Adipocyte (in vitro differentiated cells): ENCODE data around the gene SETD5.
A peak's percentile ranks its signal among the peaks of the same experiment; 100 is the strongest.

ENCODE experiments used
- DNase-seq: peaks from one replicate; pipeline ENCODE4 v3.0.0-alpha.2; 2015; ENCODE audit warnings: low read depth
- H3K27me3 ChIP-seq: replicated peaks from 2 replicates; pipeline ENCODE4 v1.7.0; 2013; ENCODE audit warnings: mild to moderate bottlenecking, low read length, moderate library complexity; ENCODE audit not compliant: control insufficient read depth, insufficient read depth
- H3K36me3 ChIP-seq: 2 replicates; pipeline ENCODE4 v1.7.0; 2013; ENCODE audit warnings: low read length, mild to moderate bottlenecking, moderate library complexity; ENCODE audit not compliant: control insufficient read depth, insufficient read depth, severe bottlenecking
- H3K4me1 ChIP-seq: 2 replicates; pipeline ENCODE4 v1.7.0; 2013; ENCODE audit warnings: mild to moderate bottlenecking, low read length, moderate library complexity; ENCODE audit not compliant: control insufficient read depth, insufficient read depth
- H3K4me3 ChIP-seq: 2 replicates; pipeline ENCODE4 v1.7.0; 2013; ENCODE audit warnings: mild to moderate bottlenecking, low read length, moderate library complexity
- H3K9ac ChIP-seq: 2 replicates; pipeline ENCODE4 v1.7.0; 2013; ENCODE audit warnings: mild to moderate bottlenecking, low read length, moderate library complexity
- H3K9me3 ChIP-seq: 2 replicates; pipeline ENCODE4 v1.7.0; 2013; ENCODE audit warnings: mild to moderate bottlenecking, low read length, moderate library complexity; ENCODE audit not compliant: control insufficient read depth

The SETD5 gene

DNA sequence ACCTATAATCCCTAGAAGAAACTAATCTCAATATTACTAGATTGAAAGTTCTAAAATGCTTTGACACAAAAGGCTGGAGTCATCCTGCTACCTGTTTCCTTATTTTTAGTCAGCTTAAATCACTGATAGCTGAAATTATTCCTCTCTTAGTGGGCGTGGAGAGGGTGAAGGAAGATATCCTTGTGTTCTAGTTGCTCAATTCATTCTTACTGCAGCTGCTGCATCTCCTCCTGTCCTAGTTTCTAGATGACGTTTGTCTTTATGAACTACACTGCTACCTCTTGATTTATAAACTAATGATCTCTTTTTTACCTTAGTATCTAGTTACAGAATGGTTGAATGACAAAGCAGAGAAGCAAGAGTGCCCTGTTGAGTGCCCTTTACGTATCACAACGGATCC is 50.7 kb downstream of the SETD5 start:
- Histone ChIP-seq H3K4me1 (peaks cover 16% of the 10 kb centered on the region), H3K27me3 (no peaks in the 10 kb centered on the region), H3K9me3 (no peaks in the 10 kb centered on the region), H3K36me3 (peaks cover 97% of the 10 kb centered on the region), H3K9ac (no peak overlapping the region), H3K4me3 (no peak overlapping the region)
- no peak for DNase-seq

DNA sequence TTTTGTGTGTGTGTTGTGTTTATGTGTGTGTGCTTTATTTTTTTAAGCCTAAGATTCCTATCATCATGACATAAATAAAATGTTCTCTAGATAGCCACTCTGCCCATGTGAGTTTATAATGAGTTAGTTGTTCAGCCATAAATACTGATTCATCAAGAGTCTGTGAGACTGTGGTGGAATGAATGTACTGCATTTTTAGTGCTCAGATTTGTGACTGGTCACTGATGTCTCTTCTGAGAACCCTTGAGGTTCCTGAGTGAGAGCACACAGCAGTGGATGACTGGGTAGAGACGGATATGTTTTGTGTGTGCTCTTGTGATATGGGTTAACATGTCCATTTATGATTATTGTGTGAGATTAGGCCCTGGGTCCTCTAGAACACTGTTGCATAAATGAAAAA is 51.2 kb downstream of the SETD5 start:
- H3K27me3 ChIP-seq: no peaks in the 10 kb centered on the region
- no peaks in the 10 kb centered on the region for H3K9me3 ChIP-seq
- no peak overlapping the region for H3K9ac ChIP-seq
- H3K4me3 ChIP-seq: no peak overlapping the region
- DNase-seq: no peak
- H3K36me3 ChIP-seq: peaks cover 97% of the 10 kb centered on the region
- H3K4me1 ChIP-seq: peaks cover 16% of the 10 kb centered on the region

DNA sequence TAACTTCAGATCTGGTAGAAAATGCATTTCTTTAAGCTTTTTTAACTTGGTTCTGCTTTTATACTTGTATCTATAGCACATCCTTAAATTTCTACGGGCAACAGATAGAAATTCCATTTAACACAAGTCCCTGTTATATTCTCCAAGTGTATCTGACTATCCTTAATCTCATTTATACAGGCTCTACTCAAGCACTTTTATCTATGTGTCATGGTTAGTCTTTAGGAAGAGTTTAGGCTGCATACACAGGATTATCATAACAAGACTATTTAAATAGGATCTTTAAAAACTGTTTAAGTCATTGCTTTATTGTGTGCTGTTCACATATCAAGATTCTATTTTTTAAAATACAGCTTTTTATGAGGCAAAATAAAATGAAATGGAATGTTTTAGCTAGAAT is 52.7 kb downstream of the SETD5 start:
- Histone ChIP-seq H3K27me3 (no peaks in the 10 kb centered on the region), H3K4me1 (peaks cover 16% of the 10 kb centered on the region), H3K9me3 (no peaks in the 10 kb centered on the region), H3K4me3 (no peak overlapping the region), H3K36me3 (peaks cover 96% of the 10 kb centered on the region), H3K9ac (no peak overlapping the region)
- no peak for DNase-seq

DNA sequence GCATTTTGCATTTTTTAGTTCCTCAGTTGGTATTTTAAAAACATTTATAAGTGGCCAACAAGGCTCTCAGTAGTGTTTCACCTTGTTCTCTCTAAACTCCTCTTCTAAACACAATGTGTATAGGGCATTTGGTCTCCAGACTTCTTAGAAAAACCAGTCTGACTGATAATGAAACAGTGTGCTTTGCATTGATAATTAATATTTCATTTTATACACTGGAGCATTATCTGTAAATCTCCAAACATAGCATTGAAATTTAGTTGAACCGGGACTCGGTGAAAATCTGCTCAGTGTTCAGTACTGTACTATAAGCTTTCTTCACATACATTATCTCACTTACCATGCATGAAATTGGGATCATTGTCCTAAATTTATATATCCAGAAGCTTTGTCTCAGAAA is 53.6 kb downstream of the SETD5 start:
- Histone ChIP-seq H3K36me3 (peaks cover 97% of the 10 kb centered on the region), H3K9ac (no peak overlapping the region), H3K4me3 (no peak overlapping the region), H3K4me1 (peaks cover 16% of the 10 kb centered on the region), H3K9me3 (no peaks in the 10 kb centered on the region), H3K27me3 (no peaks in the 10 kb centered on the region)
- no peak for DNase-seq

DNA sequence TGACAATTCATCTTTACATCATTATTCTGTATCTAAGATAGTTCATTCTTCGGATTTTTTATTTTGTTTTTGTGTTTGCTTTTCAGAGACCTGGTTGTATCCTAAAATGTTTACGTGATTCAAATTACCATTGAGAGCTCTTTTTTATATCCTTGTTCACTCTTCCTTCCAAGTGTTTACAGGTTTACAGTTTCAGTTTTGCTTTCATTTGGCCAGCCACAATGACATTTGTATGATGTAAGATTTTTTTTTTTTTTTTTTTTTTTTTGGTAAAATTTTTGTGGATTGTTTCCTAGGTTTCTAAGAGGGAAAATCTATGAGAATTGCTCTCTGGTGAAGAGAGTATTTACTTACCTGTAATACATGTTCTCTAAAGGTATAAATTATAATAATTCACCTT is 55.0 kb downstream of the SETD5 start:
- Histone ChIP-seq H3K4me1 (peaks cover 16% of the 10 kb centered on the region), H3K9me3 (no peaks in the 10 kb centered on the region), H3K4me3 (peak overlapping the region; percentile 48), H3K27me3 (no peaks in the 10 kb centered on the region), H3K36me3 (peaks cover 95% of the 10 kb centered on the region), H3K9ac (peak overlapping the region; percentile 31)
- peak; percentile 39 for DNase-seq

DNA sequence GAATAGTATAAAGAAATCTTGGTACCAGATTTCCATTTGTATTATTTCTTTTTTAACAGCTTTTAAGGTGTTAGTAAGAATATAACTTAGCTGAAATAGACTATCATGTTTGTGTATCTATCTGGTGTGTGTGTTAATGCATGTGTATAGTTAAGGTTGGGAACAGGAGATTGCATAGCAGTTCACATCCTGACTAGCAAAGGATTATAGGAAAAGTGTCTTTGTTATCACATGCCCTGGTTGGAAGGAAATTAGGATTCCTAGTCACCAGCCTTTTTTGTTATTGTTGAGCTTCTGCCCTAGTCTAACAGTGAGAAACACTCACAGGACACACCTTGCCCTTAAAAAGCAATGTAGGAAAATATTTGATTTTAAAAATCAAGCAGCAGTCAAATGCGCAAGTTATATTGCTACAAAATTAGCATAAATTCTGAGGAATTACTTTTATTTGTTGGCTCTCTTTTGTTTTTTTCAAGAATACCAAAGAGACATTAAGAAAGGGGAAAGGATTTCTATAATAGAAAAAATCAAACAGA is 58.2 kb downstream of the SETD5 start:
- Histone ChIP-seq H3K9ac (no peak overlapping the region), H3K36me3 (peaks cover 94% of the 10 kb centered on the region), H3K9me3 (no peaks in the 10 kb centered on the region), H3K27me3 (no peaks in the 10 kb centered on the region), H3K4me3 (no peak overlapping the region), H3K4me1 (peaks cover 12% of the 10 kb centered on the region)
- no peak for DNase-seq

DNA sequence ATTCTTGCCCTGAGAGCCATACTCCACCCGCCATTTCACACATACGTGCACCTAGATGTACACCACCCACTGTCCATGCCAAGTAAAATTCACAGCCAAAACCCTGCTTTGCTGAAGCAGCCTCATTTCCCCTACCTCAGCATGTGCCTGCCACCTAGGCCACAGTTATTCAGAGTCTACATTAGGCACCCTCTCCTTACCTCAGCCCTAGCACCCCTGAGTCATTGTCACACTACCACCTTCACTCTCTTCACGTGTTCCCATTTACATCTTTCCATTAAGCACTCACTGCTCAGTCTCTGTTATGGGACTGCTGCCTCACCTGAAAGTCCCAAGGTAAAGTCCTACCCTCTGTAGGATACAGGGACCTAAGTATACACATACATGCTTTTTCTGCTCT is 70.0 kb downstream of the SETD5 start:
- H3K36me3 ChIP-seq: peaks cover 99% of the 10 kb centered on the region
- no peak for DNase-seq
- no peak overlapping the region for H3K4me3 ChIP-seq
- H3K9ac ChIP-seq: no peak overlapping the region
- H3K4me1 ChIP-seq: no peaks in the 10 kb centered on the region
- no peaks in the 10 kb centered on the region for H3K9me3 ChIP-seq
- H3K27me3 ChIP-seq: no peaks in the 10 kb centered on the region

DNA sequence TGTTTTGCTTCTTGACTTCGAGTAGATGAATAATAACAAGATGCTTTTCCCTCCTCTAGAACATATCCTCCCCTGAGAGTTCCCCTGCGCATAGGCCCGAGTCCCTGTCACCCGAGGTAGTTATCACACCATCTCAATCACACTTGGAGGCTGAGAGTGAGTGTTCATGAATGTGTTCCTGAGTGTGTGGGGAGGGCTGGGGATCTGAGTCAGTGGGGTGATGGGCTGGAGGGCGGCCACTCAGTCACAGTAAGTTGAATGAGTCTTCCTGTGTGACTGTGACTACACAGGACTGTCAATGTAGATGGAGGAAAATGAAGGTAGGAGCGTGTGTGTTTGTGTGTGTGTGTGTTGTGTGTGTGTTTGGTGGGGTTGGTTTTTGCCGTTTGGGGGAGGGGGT is 71.0 kb downstream of the SETD5 start:
- Histone ChIP-seq H3K9ac (no peak overlapping the region), H3K4me1 (no peaks in the 10 kb centered on the region), H3K27me3 (no peaks in the 10 kb centered on the region), H3K4me3 (no peak overlapping the region), H3K9me3 (no peaks in the 10 kb centered on the region), H3K36me3 (peaks cover 99% of the 10 kb centered on the region)
- DNase-seq: no peak

DNA sequence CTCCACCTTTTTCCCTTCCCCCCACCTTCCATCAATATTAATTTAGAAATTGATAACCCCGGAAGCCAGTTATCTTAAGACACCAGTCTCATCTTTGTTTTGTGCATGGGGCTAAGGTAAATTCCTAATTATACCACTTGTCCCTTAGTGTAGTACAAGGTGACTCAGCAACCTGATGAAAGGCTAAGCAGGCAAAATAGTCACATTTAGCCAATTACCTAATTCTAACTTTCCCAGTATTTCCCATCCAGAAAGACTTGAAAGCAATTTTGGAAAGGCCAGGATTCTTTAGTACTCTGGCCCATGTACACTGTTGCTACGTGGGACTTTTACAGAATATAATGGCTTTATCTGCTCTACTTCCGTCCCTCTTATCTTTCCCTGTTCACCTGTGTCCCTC is 72.6 kb downstream of the SETD5 start:
- Histone ChIP-seq H3K27me3 (no peaks in the 10 kb centered on the region), H3K9ac (no peak overlapping the region), H3K4me3 (no peak overlapping the region), H3K4me1 (no peaks in the 10 kb centered on the region), H3K36me3 (peaks cover 99% of the 10 kb centered on the region), H3K9me3 (no peaks in the 10 kb centered on the region)
- no peak for DNase-seq

DNA sequence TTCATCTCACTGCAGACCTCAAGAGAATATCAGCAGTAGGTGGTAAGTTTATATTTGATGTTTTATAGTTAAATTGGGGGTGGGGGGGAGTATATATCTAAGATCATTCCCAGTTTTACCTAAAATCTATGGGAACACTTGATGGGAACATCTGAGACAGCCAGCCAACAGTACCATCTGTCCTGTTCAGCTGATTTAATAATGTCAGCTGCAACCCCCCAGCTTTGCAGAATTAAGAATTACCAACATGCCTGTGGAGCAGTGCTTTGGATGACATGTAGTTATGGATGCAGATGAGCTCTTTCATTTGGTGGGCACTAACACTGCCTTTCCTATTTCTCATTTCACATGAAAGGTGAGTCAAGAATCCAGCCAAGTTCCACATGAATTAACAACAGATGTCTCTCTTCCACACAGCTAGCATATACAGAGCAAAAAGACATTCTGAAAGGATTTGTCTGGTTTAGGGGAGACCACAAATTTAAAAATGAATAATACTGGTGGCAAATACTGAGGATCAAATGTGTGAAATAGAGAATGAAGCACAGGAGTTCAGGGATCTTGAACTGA is 76.2 kb downstream of the SETD5 start:
- Histone ChIP-seq H3K9ac (no peak overlapping the region), H3K27me3 (no peaks in the 10 kb centered on the region), H3K9me3 (no peaks in the 10 kb centered on the region), H3K4me3 (no peak overlapping the region), H3K4me1 (no peaks in the 10 kb centered on the region), H3K36me3 (peaks cover 98% of the 10 kb centered on the region)
- no peak for DNase-seq

DNA sequence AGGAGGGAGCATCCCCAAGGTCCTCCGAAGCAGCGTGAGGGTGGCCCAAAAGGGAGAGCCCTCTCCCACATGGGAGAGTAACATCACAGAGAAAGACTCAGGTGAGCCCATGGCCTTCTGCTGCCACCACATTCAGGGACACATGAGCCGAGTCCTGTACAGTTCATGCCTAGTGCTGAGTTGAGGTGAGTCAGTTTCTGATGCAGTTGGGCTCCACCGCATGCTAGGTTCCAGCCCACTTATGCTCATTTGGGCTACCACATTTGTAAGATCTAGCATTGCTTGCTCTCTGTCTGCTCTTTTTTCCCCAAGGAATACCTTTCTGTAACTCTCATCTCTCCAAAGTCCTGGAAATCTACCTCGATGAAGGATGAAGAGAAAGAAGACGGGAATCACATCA is 77.1 kb downstream of the SETD5 start:
- Histone ChIP-seq H3K9ac (no peak overlapping the region), H3K4me3 (no peak overlapping the region), H3K36me3 (peaks cover 98% of the 10 kb centered on the region), H3K27me3 (no peaks in the 10 kb centered on the region), H3K9me3 (no peaks in the 10 kb centered on the region), H3K4me1 (no peaks in the 10 kb centered on the region)
- no peak for DNase-seq

DNA sequence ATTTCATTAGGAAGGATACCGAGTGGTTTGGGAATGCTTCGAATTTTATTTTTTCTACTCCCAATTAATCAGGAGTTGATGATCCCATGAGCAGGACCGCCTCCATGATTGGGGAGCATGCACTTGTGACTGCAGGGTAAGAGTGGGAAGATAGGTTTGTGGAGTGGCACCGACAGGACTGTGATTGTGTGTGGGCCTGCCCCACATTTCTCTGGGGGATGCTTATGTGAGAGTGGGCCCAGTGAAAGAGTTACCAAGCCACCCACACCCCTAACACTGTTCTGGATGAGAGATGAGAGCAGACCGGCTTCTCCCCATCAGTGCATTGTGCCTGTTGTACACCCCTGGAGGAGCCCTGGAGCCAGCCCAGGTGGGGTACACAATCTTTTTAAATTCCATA is 79.5 kb downstream of the SETD5 start:
- Histone ChIP-seq H3K4me1 (no peaks in the 10 kb centered on the region), H3K36me3 (peaks cover 94% of the 10 kb centered on the region), H3K9ac (no peak overlapping the region), H3K27me3 (no peaks in the 10 kb centered on the region), H3K9me3 (no peaks in the 10 kb centered on the region), H3K4me3 (no peak overlapping the region)
- no peak for DNase-seq
